ENCODE data around the gene LUM. TPM values are rescaled to one million over a fixed set of nuclear protein-coding genes. Genes with fewer than 3 reads are reported as not detected.

Gene LUM
- total RNA-seq, 1 donor from 2014 or later = 72.9 TPM

DNA sequence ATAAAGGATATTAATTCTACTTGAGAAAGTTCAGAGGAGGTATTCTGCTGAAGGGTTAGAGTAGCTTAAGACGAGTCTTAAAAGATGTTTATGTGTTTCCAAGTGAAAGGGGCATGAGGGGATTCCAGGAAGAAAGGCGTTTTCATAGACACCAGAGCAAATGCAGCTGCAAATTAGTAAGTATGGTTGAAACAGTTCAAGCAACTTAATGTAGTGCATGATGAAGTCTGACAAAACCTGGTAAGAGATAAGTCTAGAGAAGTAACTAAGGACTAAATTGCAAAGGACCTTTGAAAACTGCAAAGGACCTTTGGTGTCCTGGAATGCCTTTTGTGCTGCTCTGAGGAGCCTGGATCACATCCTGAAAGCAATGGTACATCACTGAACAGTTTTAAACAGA is 11.5 kb downstream of the LUM start:
- no peak for DNase-seq (ENCODE audit: extremely low spot score in 2 of 2)
- intact Hi-C loops (cut with DNase I) = no loop called here
- H3K27ac ChIP-seq = peak overlapping the region; percentile 73
- no peaks in the 10 kb centered on the region for H3K27me3 ChIP-seq
- H3K36me3 ChIP-seq = no peaks in the 10 kb centered on the region
- H3K4me1 ChIP-seq = peaks cover 10% of the 10 kb centered on the region
- TF ChIP-seq POLR2A (IDR thresholded peaks at IDR 0.05) (no peak), POLR2AphosphoS5 (IDR thresholded peaks at IDR 0.05; ENCODE audit: insufficient read depth in 1 of 2, low read depth in 1 of 2) (no peak)
- TF ChIP-seq, protein P1, sequence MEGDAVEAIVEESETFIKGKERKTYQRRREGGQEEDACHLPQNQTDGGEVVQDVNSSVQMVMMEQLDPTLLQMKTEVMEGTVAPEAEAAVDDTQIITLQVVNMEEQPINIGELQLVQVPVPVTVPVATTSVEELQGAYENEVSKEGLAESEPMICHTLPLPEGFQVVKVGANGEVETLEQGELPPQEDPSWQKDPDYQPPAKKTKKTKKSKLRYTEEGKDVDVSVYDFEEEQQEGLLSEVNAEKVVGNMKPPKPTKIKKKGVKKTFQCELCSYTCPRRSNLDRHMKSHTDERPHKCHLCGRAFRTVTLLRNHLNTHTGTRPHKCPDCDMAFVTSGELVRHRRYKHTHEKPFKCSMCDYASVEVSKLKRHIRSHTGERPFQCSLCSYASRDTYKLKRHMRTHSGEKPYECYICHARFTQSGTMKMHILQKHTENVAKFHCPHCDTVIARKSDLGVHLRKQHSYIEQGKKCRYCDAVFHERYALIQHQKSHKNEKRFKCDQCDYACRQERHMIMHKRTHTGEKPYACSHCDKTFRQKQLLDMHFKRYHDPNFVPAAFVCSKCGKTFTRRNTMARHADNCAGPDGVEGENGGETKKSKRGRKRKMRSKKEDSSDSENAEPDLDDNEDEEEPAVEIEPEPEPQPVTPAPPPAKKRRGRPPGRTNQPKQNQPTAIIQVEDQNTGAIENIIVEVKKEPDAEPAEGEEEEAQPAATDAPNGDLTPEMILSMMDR (IDR thresholded peaks at IDR 0.05) = no peak
- no peaks in the 10 kb centered on the region for H3K9me3 ChIP-seq
- no peak overlapping the region for H3K4me3 ChIP-seq

DNA sequence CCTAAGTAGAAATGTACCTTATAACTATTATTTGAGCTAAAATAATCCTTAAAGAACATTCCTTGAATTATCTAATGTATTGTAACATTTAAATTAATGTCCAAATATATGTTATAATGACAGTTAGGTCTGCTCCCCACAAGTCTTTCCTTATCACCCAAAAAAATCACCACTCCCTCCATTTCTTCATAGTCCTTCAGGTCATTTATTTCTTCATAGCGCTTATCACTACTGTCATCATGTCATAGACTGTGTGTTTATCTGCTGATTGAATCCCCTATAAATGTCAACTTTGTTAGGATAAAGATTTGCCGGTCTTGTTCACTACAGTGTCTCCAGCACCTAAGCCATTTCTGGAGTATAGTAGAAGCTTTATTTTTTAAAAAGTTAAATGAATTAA is 12.0 kb downstream of the LUM start:
- DNase-seq (ENCODE audit: extremely low spot score in 2 of 2) = no peak
- H3K36me3 ChIP-seq = no peaks in the 10 kb centered on the region
- peaks cover 10% of the 10 kb centered on the region for H3K4me1 ChIP-seq
- no peaks in the 10 kb centered on the region for H3K9me3 ChIP-seq
- intact Hi-C loops (cut with DNase I) = no loop called here
- no peak overlapping the region for H3K4me3 ChIP-seq
- peak overlapping the region; percentile 73 for H3K27ac ChIP-seq
- TF ChIP-seq, protein P1 (IDR thresholded peaks at IDR 0.05) = no peak
- no peak for TF ChIP-seq POLR2AphosphoS5 (IDR thresholded peaks at IDR 0.05; ENCODE audit: insufficient read depth in 1 of 2, low read depth in 1 of 2)
- TF ChIP-seq POLR2A (IDR thresholded peaks at IDR 0.05) = no peak
- H3K27me3 ChIP-seq = no peaks in the 10 kb centered on the region

DNA sequence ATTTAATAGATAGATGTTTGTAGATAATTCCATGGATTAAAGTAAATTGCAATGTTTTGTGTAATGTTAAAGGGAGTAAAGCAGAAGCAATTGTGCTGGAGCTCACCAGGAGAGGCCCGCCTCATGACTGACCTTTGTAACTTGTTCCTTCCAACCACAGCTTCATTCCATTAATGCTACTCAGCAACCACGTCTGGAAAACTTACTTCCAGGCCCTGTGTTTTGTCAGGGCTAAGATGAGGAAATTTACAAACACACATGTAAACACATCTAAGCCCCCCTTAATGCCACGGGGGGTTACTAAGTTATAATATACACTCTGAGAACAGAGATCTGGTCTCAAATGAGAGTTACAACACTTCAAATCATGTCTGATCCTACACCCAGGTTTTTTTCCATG is 12.4 kb downstream of the LUM start:
- intact Hi-C loops (cut with DNase I) = no loop called here
- peak overlapping the region; percentile 73 for H3K27ac ChIP-seq
- peaks cover 10% of the 10 kb centered on the region for H3K4me1 ChIP-seq
- no peak for DNase-seq (ENCODE audit: extremely low spot score in 2 of 2)
- H3K9me3 ChIP-seq = no peaks in the 10 kb centered on the region
- peak in 1 of 2 donors; percentile 33 for TF ChIP-seq POLR2AphosphoS5 (IDR thresholded peaks at IDR 0.05; ENCODE audit: insufficient read depth in 1 of 2, low read depth in 1 of 2)
- TF ChIP-seq, protein P1 (IDR thresholded peaks at IDR 0.05) = no peak
- no peaks in the 10 kb centered on the region for H3K27me3 ChIP-seq
- H3K36me3 ChIP-seq = no peaks in the 10 kb centered on the region
- no peak overlapping the region for H3K4me3 ChIP-seq

DNA sequence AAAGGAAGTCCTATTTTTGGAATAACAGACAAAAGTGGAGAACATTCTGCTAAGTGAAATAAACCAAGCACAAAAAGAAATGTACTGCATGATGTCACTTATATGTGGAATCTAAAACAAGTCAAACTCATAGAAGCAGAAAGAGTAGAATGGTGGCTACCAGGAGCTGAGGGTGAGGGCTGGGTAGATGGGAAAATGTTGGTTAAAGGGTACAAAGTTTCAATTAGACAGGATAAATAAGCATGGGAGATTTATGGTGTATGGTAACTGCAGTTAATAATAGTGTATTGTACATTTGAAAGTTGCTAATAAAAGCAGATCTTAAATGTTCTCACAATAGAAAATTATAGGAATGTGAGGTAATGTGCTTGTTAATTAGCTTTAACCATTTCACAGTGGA is 12.8 kb downstream of the LUM start:
- H3K36me3 ChIP-seq = no peaks in the 10 kb centered on the region
- peaks cover 10% of the 10 kb centered on the region for H3K4me1 ChIP-seq
- no peak for DNase-seq (ENCODE audit: extremely low spot score in 2 of 2)
- no peaks in the 10 kb centered on the region for H3K27me3 ChIP-seq
- no peak for TF ChIP-seq POLR2AphosphoS5 (IDR thresholded peaks at IDR 0.05; ENCODE audit: insufficient read depth in 1 of 2, low read depth in 1 of 2)
- no peak for TF ChIP-seq POLR2A (IDR thresholded peaks at IDR 0.05)
- TF ChIP-seq, protein P1 (IDR thresholded peaks at IDR 0.05) = no peak
- intact Hi-C loops (cut with DNase I) = no loop called here
- no peak overlapping the region for H3K4me3 ChIP-seq
- H3K9me3 ChIP-seq = no peaks in the 10 kb centered on the region
- H3K27ac ChIP-seq = peak overlapping the region; percentile 73

DNA sequence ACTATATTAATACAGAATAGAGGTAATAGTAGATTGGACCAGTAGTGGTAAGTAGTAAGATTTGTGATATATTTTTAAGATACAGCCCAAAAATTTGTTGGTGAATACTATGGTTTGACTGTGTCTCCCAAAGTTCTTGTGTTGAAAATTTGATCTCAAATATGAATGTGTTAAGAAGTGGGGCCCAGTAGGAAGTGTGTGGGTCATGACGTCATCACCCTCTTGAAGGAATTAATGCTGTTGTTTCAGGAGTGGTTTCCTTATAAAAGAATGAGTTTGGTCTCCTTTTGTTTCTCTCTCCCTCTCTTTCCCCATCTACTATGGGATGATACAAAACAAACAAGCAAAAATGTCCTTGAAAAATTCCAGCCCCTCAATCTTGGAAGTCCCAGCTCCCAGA is 16.3 kb downstream of the LUM start:
- Histone ChIP-seq H3K27me3 (no peaks in the 10 kb centered on the region), H3K4me1 (peaks cover 5% of the 10 kb centered on the region), H3K36me3 (no peaks in the 10 kb centered on the region), H3K9me3 (no peaks in the 10 kb centered on the region), H3K27ac (no peak overlapping the region), H3K4me3 (no peak overlapping the region)
- no peak for DNase-seq (ENCODE audit: extremely low spot score in 2 of 2)
- TF ChIP-seq, protein P1 (IDR thresholded peaks at IDR 0.05) = no peak
- TF ChIP-seq POLR2A (IDR thresholded peaks at IDR 0.05) (no peak), POLR2AphosphoS5 (IDR thresholded peaks at IDR 0.05; ENCODE audit: insufficient read depth in 1 of 2, low read depth in 1 of 2) (no peak)
- intact Hi-C loops (cut with DNase I) = no loop called here

Measured in vagina (tissue), 2 donors.